Activated CD4-positive, alpha-beta memory T cell treated with anti-CD3 and anti-CD28 coated beads, Interleukin-2, amount 10 ng/mL, durations not matched to agents 7 days and 5 days (primary cell): Measurements from ENCODE around the gene TAS2R9. TPM values are rescaled to one million over a fixed set of nuclear protein-coding genes. Genes with fewer than 3 reads are reported as not detected.
"Not testable (repeated sequence)": the region's sequence is repeated elsewhere in the genome, so short reads cannot be mapped to it uniquely, and the experiment has no call there.

Experiments
- CTCF ChIA-PET: fragments of 350-600 bp; sonication (Branson Sonifier 250); formaldehyde crosslinking; loops from one replicate; lab custom pipeline; 2021; ENCODE audit warnings: antibody characterized with exemption, inconsistent platforms; lab: Charles Lee
- POLR2A ChIA-PET: fragments of 350-600 bp; sonication (Branson Sonifier 250); formaldehyde crosslinking; loops from one replicate; lab custom pipeline; 2021; ENCODE audit warnings: antibody characterized with exemption; lab: Charles Lee
- DNase-seq: peaks from one replicate; pipeline ENCODE4 v3.0.0-alpha.2; 2020
- H3K27ac Mint-ChIP-seq: one replicate; pipeline ENCODE4 v1.8.0; 2021; ENCODE audit warnings: mild to moderate bottlenecking, mixed read lengths
- H3K27me3 Mint-ChIP-seq: one replicate; pipeline ENCODE4 v1.8.0; 2021; ENCODE audit warnings: mixed read lengths
- H3K36me3 Mint-ChIP-seq: one replicate; pipeline ENCODE4 v1.8.0; 2021; ENCODE audit warnings: low read depth, mixed read lengths
- H3K4me1 Mint-ChIP-seq: one replicate; pipeline ENCODE4 v1.8.0; 2021; ENCODE audit warnings: mixed read lengths
- H3K4me3 Mint-ChIP-seq: one replicate; pipeline ENCODE4 v1.8.0; 2021; ENCODE audit warnings: mild to moderate bottlenecking, mixed read lengths
- H3K9me3 Mint-ChIP-seq: one replicate; pipeline ENCODE4 v1.8.0; 2021; ENCODE audit warnings: mixed read lengths
- total RNA-seq, 2 experiments: library from RNA; stranded (reverse); gene quantifications; one replicate each; pipeline ENCODE4 v1.2.3, GENCODE V29; 2021

TAS2R9 gene
- total RNA-seq, 2 experiments from 2014 or later: not detected

- DNase-seq: no peak
- Mint-ChIP-seq H3K4me3 (no peak within 1 kb of the TSS), H3K27me3 (peaks cover 23% of the 10 kb centered on the region), H3K4me1 (no peaks in the 10 kb centered on the region), H3K36me3 (no peaks in the 10 kb centered on the region), H3K27ac (no peak within 1 kb of the TSS), H3K9me3 (no peaks in the 10 kb centered on the region)
- ChIA-PET CTCF (no interaction called here), POLR2A (no interaction called here)
Observed at GRCh38 chr12:10802587-10802986, 7.4 kb downstream of the TAS2R9 start, which contains the start of gene TAS2R7. Gene TAS2R7 (minus strand): TSS chr12:10802627. CDS start chr12:10802570, 57 bp downstream.

GRCh38 chr12:10801741-10802140 is 8.2 kb downstream of the TAS2R9 start:
- ChIA-PET CTCF (no interaction called here), POLR2A (no interaction called here)
- Mint-ChIP-seq H3K9me3 (no peaks in the 10 kb centered on the region), H3K4me1 (no peaks in the 10 kb centered on the region), H3K27ac (no peak overlapping the region), H3K4me3 (no peak overlapping the region), H3K27me3 (peaks cover 27% of the 10 kb centered on the region), H3K36me3 (no peaks in the 10 kb centered on the region)
- DNase-seq: no peak

- no peaks in the 10 kb centered on the region for H3K36me3 Mint-ChIP-seq
- ChIA-PET CTCF (no interaction called here), POLR2A (no interaction called here)
- DNase-seq: no peak
- H3K27ac Mint-ChIP-seq: no peak overlapping the region
- H3K4me1 Mint-ChIP-seq: no peaks in the 10 kb centered on the region
- H3K27me3 Mint-ChIP-seq: peaks cover 18% of the 10 kb centered on the region
- H3K9me3 Mint-ChIP-seq: no peaks in the 10 kb centered on the region
- no peak overlapping the region for H3K4me3 Mint-ChIP-seq
Observed at GRCh38 chr12:10794222-10794621, 15.7 kb downstream of the TAS2R9 start.

GRCh38 chr12:10791769-10792168 is 18.2 kb downstream of the TAS2R9 start:
- H3K4me1 Mint-ChIP-seq, H3K27ac Mint-ChIP-seq, H3K36me3 Mint-ChIP-seq, H3K4me3 Mint-ChIP-seq, CTCF ChIA-PET, POLR2A ChIA-PET, DNase-seq, H3K9me3 Mint-ChIP-seq: not testable (repeated sequence)
- peaks cover 16% of the 10 kb centered on the region for H3K27me3 Mint-ChIP-seq

GRCh38 chr12:10783252-10783651 is 26.7 kb downstream of the TAS2R9 start:
- no peak overlapping the region for H3K27ac Mint-ChIP-seq
- CTCF ChIA-PET: no interaction called here
- DNase-seq: no peak
- POLR2A ChIA-PET: no interaction called here
- H3K36me3 Mint-ChIP-seq: no peaks in the 10 kb centered on the region
- H3K9me3 Mint-ChIP-seq: no peaks in the 10 kb centered on the region
- peaks cover 3% of the 10 kb centered on the region for H3K27me3 Mint-ChIP-seq
- no peak overlapping the region for H3K4me3 Mint-ChIP-seq
- H3K4me1 Mint-ChIP-seq: no peaks in the 10 kb centered on the region

GRCh38 chr12:10779103-10779502 is 30.9 kb downstream of the TAS2R9 start:
- Mint-ChIP-seq H3K27me3 (peaks cover 12% of the 10 kb centered on the region), H3K4me1 (no peaks in the 10 kb centered on the region), H3K4me3 (no peak overlapping the region), H3K27ac (no peak overlapping the region), H3K36me3 (no peaks in the 10 kb centered on the region), H3K9me3 (no peaks in the 10 kb centered on the region)
- ChIA-PET CTCF (no interaction called here), POLR2A (no interaction called here)
- DNase-seq: no peak

- ChIA-PET POLR2A (no interaction called here), CTCF (interaction anchor here (1.1 to 2.5 kb wide), 4 partner anchors 428 to 720 kb away, joined by 3 to 26 read pairs (median 10); no protein-coding TSS in a partner anchor)
- Mint-ChIP-seq H3K4me3 (no peak overlapping the region), H3K9me3 (no peaks in the 10 kb centered on the region), H3K4me1 (no peaks in the 10 kb centered on the region), H3K27me3 (peaks cover 44% of the 10 kb centered on the region), H3K27ac (no peak overlapping the region), H3K36me3 (no peaks in the 10 kb centered on the region)
- no peak for DNase-seq
Observed at GRCh38 chr12:10771132-10771733, 38.7 kb downstream of the TAS2R9 start.

- DNase-seq: no peak
- Mint-ChIP-seq H3K4me1 (no peaks in the 10 kb centered on the region), H3K9me3 (peaks cover 11% of the 10 kb centered on the region), H3K27ac (no peak overlapping the region), H3K27me3 (peaks cover 42% of the 10 kb centered on the region), H3K4me3 (no peak overlapping the region), H3K36me3 (no peaks in the 10 kb centered on the region)
- ChIA-PET CTCF (interaction anchor here (3.0 kb wide), 1 partner anchor 9 kb away, joined by 7 read pairs; no protein-coding TSS in a partner anchor), POLR2A (no interaction called here)
Observed at GRCh38 chr12:10759657-10760056, 50.3 kb downstream of the TAS2R9 start.

Other genes with a start within 250 kb of the TAS2R9 start
- 10 to 100 TPM; 38.4 to 39.0 TPM for gene MAGOHB, start 196.6 kb downstream of the TAS2R9 start, total RNA-seq
- gene STYK1, start 136.1 kb downstream of the TAS2R9 start, total RNA-seq: under 1 TPM; 0.60 to 0.71 TPM
- 10 to 100 TPM; 38.4 to 46.4 TPM for gene YBX3, start 86.8 kb downstream of the TAS2R9 start, total RNA-seq
- gene TAS2R7, start 7.5 kb downstream of the TAS2R9 start, total RNA-seq: not detected
- not detected for gene TAS2R8, start 2.9 kb downstream of the TAS2R9 start, total RNA-seq
- under 1 TPM; 0.30 to 0.35 TPM for gene TAS2R10, start 16.2 kb upstream of the TAS2R9 start, total RNA-seq
- under 1 TPM; 0.68 to 0.98 TPM for gene PRR4, start 39.3 kb upstream of the TAS2R9 start, total RNA-seq
- 10 to 100 TPM in 1 of 2 experiments, 1 to 10 TPM in 1; 9.7 to 10.8 TPM for gene PRH1, start 74.1 kb upstream of the TAS2R9 start, total RNA-seq
- gene TAS2R13, start 99.4 kb upstream of the TAS2R9 start, total RNA-seq: under 1 TPM; 0.23 to 0.25 TPM
- not detected for gene PRH2, start 119.1 kb upstream of the TAS2R9 start, total RNA-seq
- gene TAS2R14, start 129.1 kb upstream of the TAS2R9 start, total RNA-seq: 1 to 10 TPM; 1.2 to 1.3 TPM
- under 1 TPM; 0.25 to 0.73 TPM for gene TAS2R50, start 176.7 kb upstream of the TAS2R9 start, total RNA-seq
- gene TAS2R20, start 188.1 kb upstream of the TAS2R9 start, total RNA-seq: under 1 TPM; 0.50 to 0.78 TPM
- gene TAS2R19, start 212.5 kb upstream of the TAS2R9 start, total RNA-seq: 1 to 10 TPM; 1.1 to 1.3 TPM
- 1 to 10 TPM; 1.7 to 1.9 TPM for gene TAS2R31, start 221.2 kb upstream of the TAS2R9 start, total RNA-seq